Germinal center (tissue), 1 donor: ENCODE data around the gene PROSER2.
A peak's percentile ranks its signal among the peaks of the same experiment; 100 is the strongest.
"Not testable (repeated sequence)": the region's sequence is repeated elsewhere in the genome, so short reads cannot be mapped to it uniquely, and the experiment has no call there.

Experiments
- DNase-seq: peaks from one replicate; pipeline ENCODE4 v3.0.0; 2012; ENCODE audit warnings: mixed read lengths, low spot score

PROSER2 gene

DNA sequence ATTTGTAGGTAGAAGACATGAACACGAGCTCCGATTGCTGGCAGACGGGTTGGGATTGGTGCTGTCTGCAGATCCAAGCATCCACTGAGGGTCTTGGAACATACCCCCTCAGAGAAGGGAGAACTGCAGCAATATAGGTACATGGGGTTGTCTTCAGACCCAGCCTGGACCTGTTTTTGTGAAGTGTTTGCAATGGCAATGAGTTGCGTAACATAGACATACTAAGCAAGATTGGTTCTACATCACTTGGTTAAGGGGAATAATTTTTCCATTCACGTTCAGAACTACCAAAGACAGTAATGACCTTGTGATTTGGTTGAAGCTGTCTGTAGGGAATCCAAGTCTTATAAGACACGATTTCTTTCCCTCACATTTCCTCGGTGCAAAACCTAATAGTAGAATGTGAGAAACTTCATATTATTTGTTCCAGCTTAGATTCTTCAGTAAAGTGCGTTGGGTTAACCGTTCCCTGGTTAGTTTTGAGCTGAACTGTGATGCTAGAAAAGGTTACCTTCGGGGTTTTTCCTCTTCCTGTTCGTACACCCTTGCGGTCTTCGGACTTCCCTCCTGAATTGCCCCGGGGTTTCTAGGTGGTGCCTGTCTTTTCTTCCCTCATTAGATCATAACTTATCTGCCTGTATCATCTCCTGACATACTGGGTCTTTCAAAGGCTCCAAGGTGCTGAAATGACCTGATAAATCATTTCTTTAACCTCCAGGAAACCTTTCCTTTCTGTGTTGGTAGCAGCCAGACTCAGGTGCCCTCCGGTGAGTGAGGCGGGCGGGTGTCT is 14.4 kb downstream of the PROSER2 start:
- no peak for DNase-seq

DNA sequence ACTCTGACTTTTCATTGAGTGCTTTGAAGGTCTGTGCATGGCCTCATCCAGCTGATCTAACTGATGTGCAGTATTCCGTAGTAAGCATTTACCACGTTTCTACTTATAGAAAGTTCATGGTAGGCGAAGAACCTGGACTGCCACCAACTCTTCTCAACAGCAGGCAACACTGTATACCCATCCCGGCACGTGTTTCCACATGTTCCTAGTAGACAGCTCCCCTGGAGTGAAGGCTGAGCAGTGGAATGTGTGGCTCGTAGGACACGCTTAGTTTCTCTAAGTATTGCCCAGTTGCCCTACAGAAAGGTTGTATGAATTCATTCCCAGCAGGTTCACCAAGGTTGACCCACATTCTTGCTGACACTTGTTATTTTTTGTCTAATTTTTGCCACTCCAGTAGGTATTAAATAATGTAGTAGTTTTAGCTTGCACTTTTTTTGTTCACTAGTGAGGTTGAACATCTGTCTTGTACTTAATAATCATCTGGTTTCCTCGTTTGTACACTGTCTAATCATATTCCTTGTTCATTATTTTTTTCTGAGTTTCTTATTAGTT is 15.2 kb downstream of the PROSER2 start:
- DNase-seq, result no peak

DNA sequence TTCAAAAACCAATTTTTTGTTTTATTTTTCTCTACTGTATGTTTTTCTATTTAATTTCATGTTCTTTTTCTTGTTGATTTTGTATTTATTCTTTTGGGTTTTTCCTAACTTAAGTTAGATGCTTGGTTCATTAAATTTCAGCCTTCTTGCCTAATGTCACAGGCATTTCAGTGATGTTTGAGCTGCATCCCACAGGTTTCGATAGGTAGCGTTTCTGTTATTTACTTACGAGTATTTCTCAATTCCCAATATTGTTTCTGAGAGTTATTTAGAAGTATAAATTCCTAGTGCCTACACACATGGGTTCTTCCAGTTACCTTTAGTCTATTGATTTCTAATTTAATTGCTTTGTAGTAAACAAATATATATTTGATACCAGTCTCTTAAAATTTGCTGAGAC is 18.2 kb downstream of the PROSER2 start:
- DNase-seq, result no peak

DNA sequence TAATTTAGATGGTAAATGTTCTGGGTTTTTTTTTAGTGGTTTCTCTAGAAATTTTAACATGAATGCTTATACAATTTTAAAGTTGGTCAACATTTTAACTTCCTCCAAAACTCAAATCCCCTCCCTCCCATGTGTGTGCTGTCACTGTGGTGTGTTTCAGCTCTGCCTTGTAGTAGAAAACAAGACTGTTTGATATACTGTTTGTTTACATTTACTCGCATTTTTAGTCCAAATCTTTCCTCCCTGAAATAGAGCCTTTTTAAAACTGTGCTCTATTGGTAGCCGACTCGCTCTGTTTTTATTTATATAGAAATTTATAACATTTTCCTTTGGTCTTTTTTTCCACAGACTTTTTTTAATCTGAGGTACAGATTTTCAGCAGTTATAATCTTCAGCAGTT is 19.3 kb downstream of the PROSER2 start:
- DNase-seq, result no peak

DNA sequence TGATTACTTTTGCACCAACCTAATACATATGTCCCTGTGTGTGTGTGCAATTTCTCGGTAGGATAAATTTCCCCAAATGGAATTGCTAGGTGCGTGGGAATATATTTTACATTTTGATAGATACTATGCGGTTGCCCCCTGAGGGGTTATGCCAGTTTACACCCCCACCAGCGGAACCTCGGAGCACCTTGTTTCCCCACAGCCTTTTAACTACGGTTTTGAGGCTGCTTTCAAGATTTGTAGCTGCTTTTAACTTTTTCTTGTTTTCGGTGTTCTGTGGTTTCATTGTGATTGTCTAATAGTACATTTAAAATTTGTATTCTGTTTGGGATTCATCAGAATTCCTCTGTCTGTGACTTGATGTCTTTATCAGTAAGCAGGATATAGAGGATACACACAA is 22.0 kb downstream of the PROSER2 start:
- DNase-seq, result no peak

DNA sequence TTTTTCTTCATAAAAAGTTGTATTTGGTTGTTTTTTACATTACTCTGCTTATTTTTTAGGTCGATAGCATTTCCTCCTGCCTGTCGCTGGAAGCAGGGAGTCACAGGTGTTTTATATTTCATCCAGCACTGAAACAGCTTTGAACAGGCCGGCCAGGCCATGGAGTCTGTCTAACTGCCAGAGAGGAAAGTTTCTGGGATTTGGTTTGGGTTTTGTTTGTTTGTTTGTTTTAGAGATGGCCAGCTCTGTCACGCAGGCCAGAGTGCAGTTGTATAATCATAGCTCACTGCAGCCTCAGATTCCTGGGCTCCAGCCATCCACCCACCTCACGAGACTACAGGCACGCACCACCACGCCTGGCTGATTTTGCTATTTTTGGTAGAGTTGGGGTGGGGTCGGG is 23.4 kb downstream of the PROSER2 start:
- no peak for DNase-seq

DNA sequence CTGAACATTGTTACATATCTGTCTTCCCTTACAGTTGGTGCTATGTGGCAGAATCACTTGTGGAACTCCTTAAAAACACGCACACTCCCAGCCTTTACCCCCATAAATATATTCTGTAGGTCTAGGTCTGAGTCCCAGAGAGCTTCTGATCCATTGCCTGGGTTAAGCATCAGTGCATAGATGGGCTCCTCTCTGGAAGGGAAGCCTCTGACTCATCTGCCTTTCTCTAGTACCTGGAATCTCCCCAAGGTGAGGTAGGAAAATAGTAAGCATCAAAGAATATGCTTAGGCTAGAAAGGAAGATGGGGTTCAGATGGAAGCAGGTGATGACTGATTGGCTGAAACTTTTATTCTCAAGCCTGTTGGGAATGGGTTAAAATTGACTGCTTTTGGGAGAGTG is 26.1 kb downstream of the PROSER2 start:
- DNase-seq, result no peak

DNA sequence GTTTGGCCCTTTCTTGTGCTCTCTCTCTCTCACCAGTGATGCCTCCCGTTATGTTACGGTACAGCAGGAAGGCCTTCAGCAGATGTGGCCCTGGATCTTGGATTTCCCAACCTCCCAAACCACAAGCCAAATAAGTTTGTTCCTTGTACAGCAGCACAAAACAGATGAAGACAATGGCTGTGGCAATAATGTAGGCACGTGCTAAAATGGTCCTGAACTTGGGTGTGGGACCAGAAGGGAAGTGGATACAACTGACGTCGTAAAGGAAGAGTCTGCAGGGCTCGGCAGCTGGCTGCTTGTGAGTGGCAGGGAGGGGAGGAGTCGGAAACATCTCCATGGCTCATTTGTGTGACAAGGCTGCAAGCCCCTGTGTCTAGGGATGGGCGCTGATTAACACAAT is 26.8 kb downstream of the PROSER2 start:
- no peak for DNase-seq

DNA sequence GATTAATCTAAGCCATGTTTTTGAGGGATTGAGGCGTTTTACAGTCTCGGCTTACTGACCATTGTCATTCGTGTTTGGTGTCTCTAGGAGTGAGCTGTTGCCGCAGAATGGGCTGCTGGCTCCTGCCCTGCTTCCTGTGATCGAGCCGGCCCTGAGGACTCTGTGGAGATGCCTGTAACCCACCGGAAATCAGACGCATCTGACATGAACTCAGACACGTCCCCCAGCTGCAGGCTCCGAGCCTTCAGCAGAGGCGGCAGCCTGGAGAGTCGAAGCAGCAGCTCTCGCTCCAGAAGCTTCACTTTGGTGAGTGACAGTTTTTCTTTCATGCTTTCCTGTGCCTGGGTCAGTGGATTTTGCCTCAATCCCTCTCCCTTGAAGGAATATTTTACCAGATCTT is 28.8 kb downstream of the PROSER2 start:
- no peak for DNase-seq

DNA sequence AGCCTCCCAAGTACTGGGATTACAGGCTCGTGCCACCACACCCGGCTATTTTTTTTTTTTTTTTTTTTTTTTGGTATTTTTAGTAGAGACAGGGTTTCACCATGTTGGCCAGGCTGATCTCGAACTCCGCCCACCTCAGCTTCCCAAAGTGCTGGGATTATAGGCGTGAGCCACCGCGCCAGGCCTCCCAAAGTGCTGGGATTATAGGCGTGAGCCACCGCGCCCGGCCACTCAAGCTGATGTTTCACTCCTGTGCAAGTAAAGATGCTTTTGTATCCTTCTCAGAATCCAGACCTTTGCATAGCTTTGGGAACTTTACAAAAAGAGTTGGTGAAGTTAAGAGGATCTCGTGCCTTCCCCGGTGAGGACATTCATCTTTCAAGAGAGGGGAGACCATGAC is 29.5 kb downstream of the PROSER2 start:
- DNase-seq, result not testable (repeated sequence)

DNA sequence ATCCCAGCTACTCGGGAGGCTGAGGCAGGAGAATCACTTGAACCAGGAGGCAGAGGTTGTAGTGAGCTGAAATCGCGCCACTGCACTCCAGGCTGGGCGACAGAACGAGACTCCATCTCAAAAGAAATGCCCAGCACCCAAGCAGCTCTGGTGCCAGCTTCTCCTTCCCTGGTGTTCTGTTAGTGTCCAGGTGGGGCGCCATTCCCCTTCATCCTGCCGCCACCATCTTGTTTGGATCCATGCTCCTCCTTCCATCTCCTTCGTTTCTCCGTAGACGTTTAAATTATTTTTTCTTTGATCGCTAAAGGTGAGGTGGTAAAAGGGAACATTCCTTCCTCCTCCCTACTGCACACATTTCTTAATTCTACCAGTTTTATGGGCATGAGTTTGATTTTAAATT is 30.3 kb downstream of the PROSER2 start:
- DNase-seq, result no peak

DNA sequence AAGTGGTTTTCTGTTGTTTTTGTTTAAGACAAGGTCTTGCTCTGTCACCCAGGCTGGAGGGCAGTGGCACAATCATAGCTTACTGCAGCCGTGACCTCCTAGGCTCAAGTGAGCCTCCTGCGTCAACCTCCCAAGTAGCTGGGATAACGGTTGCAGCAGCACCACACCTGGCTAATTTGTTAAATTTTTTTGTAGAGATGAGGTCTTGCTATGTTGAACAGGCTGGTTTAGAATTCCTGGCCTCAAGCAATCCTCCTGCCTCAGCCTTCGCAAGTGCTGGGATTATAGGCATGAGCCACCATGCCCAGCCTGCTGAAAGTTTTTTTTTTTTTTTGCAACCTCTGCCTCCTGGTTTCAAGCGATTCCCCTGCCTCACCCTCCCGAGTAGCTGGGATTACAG is 31.1 kb downstream of the PROSER2 start:
- DNase-seq, result no peak

DNA sequence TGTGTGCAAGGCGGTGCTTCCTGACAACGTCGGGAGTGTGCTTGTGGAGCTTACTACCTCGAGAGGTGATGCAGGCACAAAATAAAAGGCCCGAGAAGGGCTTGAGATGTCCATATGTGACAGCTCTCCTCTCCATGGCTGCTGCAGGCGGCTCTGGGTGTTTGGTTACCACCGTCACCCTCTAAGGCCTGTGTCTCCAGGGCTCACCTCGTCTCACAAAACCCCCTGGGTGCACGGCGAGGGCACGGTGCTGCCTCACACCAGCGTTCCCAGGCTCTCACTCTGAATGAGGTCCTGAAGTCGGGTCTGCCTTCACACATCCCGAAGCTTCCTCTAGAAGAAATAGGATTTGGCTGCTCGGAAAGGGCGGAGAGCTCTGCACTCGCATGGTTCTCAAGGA is 32.9 kb downstream of the PROSER2 start:
- no peak for DNase-seq

DNA sequence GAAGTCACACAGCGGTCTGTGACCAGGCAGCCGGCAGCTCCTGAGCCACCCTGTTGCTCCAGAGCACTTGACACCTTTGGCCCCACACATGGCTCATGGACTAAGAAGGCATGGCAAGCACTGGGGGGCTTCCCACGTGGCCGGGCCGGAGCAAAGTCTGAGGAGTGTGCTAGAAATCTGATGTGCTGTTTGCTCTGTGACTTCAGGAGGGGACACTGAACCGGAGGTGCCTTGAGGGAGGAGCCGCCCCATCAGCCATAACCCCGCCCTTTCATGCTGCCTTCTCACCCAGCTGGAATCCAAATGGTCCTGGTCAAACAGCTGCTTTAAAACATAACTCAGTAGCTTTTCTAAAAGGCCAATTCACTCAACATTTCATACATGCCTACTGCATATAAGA is 33.5 kb downstream of the PROSER2 start:
- DNase-seq, result no peak

DNA sequence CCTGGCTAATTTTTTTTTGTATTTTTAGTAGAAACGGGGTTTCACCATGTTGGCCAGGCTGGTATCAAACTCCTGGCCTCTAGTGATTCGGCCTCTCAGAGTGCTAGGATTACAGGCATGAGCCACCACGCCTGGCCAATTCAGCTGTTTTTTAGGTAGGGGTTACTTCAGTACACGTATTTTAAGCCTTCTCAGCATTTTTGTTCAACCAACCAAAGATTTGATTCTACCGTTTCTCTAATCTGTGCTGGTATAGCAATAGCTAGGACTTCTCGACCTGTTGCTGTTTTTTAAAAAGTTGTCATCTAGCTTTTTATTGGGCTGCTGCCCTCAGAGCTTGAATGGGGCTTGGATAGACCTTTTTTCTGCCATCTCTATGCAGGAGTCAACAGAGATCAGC is 34.9 kb downstream of the PROSER2 start:
- no peak for DNase-seq

DNA sequence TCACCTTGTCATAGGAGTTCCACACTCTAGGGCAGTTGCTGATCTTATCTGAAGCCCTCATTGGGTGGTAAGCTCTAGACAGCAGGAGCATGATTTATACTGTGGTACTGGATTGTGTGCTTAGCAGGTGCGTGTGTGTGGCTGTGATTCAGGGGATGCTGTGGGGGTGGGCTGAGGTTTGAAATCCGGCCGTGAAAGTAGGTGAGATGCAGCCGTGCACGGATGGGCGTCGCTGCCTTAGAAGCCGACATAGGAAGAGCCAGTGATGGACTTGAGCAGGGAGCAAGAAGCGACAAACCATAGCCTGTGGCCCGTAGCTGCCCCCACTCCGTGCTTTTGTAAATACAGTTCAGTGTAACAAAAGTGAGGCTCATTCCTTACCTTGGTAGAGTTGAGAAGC is 38.2 kb downstream of the PROSER2 start:
- no peak for DNase-seq

DNA sequence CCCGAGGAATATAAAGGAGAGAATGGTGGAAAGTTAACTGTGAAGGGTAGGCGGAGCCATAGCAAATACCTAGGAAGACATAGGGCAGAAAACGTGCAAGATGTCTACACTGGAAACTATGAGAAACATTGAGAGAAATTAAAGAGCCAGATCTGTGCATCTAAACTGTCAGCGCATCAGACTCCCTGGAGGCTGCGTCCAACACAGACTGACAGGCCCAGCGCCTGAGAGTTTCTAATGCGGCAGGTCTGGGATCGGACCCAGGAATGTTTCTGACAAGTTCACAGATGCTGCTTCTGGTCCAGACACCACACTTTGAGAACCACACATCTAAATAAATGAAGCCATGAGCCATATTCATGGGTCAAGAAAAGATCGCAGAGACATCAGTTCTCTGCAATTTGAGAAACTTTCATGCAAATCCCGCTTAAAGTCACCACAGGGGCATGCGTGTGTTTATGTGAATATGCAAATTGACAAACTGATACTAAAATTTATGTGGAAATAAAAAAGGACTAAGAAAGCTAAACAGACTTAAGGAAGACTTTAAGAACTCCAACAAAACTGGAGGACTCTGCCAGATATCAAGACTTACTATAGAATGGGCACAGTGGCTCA is 38.8 kb downstream of the PROSER2 start:
- DNase-seq, result no peak

DNA sequence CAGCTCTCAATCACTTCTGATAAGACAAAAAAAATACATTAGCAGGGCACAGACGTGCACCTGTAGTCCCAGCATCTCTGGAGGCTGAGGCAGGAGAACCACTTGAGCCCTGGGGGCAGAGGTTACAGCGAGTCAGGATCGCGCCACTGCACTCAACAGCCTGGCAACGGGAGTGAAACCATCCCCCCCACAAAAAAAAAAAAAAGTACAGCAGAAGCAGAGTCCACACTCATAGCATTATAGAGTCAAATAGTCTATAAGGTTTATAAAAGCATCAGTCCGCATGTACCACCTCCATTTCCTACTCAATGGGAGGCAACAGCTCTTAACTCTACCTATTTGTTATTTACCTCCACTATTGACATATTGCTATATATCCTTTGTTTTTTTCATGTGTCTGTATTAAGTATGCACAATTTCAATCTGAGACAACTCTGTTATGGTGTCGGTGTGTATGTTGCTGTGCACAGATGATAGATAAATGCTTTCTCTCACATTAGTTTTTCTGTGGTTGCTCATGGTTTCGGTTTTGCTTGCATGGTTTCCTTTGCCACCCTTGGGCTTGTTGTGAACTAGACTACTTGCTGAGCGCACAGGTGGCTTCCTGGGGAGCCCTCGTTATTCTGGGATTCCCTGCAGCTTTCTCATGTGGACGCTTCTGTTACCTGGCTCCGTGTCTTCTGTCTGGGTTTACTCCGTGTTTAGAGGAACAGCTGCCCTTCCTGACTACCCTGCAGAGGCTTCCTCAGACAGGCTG is 40.4 kb downstream of the PROSER2 start:
- peak; percentile 48 for DNase-seq

DNA sequence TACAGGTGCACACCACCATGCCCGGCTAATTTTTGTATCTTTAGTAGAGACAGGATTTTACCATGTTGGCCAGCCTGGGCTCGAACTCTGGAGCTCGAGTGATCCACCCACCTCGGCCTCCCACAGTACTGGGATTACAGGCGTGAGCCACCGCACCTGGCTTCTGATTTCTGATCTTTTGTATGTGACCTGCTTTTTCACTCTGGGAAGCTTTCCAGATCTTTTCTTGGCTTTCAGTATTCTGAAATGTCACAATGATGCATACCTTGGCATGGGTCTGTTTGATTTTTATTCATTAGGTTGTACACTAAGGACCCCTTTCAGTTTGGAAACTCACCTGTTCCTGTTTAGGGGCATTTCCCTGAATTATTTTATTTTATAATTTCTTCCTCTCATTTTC is 41.6 kb downstream of the PROSER2 start:
- DNase-seq, result no peak

DNA sequence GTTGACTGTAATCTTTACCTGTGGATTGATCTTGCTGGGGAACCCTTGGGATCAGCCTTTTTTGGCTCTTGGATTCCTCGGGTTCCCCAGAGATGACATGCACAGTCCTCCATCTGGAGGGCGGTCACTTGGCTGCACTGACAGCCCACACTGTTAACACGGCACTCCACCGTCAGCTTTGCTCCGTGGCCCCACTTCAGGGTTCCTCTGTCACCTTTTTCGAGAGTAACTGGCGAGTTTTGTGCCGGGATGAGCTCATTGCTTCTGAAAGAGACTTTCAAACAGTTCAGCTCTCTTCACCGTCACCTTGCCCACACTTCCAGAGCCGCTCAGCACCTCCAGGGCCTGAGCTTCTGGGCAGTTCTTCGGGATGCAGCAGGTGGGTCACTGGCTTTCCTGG is 42.4 kb downstream of the PROSER2 start:
- DNase-seq, result no peak

DNA sequence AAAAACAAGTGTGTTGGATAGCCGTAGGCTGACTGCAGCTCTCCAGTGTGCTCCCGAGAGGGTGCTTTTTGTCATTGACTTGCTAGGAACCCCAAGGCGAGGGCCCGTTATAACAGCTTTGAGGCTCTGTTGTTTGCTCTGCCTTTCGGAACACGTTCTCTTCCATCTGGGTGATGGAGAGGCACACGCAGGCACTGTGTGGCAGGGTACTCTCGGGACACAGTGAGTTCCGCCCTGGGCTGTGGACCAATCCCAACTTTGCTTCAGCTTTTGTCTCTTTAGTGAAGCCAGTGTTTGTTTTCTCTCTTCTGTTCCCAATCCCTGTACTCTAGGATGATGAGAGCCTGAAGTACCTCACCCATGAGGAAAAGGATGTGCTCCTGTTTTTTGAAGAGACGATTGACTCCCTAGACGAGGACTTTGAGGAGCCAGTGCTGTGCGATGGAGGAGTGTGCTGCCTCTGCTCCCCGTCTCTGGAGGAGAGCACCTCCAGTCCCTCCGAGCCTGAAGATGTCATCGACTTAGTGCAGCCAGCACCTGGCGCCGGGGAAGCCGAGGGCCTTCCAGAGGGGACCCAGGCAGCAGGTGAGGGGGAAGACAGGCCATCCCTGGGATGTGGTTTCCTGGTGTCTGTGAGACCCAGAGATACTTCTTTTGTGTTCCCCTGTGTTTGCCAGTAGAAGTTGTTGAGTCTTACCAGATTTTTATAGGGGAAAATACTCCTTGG is 43.2 kb downstream of the PROSER2 start:
- DNase-seq, result no peak

DNA sequence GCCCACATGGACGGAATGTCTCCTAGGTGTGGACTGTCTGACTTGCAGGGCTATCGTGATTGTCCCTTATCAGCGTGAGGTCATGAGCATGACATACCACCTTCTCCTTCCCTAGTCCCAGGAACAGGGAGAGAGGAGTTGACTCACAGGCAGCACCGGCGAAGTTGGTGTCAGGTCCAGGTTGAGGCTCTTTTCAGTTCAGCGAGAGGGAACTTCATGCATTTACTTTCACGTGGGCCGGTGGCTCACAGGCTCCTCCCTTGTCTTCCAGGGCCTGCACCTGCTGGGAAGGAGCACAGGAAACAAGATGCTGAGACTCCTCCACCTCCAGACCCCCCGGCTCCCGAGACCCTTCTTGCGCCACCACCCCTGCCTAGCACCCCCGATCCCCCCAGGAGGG is 46.1 kb downstream of the PROSER2 start:
- no peak for DNase-seq
